SK-N-DZ (cell line): Measurements from ENCODE around the gene ABCA8.
"Not testable (repeated sequence)": the region's sequence is repeated elsewhere in the genome, so short reads cannot be mapped to it uniquely, and the experiment has no call there.

ENCODE experiments used
- DNase-seq: peaks from one replicate; pipeline ENCODE4 v3.0.0-alpha.2; 2015; ENCODE audit warnings: low spot score

The ABCA8 gene

GRCh38 chr17:68943812-68944182 is 11.4 kb downstream of the ABCA8 start:
- DNase-seq: not testable (repeated sequence)

GRCh38 chr17:68943123-68943811 is 11.9 kb downstream of the ABCA8 start:
- DNase-seq: no peak

- no peak for DNase-seq
These were observed 12.8 kb downstream of the ABCA8 start for GRCh38 chr17:68942389-68942788.

- DNase-seq: no peak
These were observed 13.4 kb downstream of the ABCA8 start for GRCh38 chr17:68941761-68942160.

GRCh38 chr17:68939195-68939594 is 16.0 kb downstream of the ABCA8 start:
- no peak for DNase-seq

GRCh38 chr17:68937890-68938514 is 17.2 kb downstream of the ABCA8 start:
- DNase-seq: no peak

- DNase-seq: no peak
These were observed 27.7 kb downstream of the ABCA8 start for GRCh38 chr17:68927516-68927915.

- no peak for DNase-seq
These were observed 30.1 kb downstream of the ABCA8 start for GRCh38 chr17:68924793-68925720.

- DNase-seq: no peak
These were observed 44.3 kb downstream of the ABCA8 start for GRCh38 chr17:68910789-68911431.

- no peak for DNase-seq
These were observed 44.9 kb downstream of the ABCA8 start for GRCh38 chr17:68910251-68910705.

- no peak for DNase-seq
These were observed 46.1 kb downstream of the ABCA8 start for GRCh38 chr17:68909066-68909465.

- no peak for DNase-seq
These were observed 47.1 kb downstream of the ABCA8 start for GRCh38 chr17:68908045-68908444.

GRCh38 chr17:68906638-68907037 is 48.6 kb downstream of the ABCA8 start:
- no peak for DNase-seq

- DNase-seq: no peak
These were observed 51.9 kb downstream of the ABCA8 start for GRCh38 chr17:68903286-68903685.

GRCh38 chr17:68897557-68897956 is 57.6 kb downstream of the ABCA8 start:
- no peak for DNase-seq

GRCh38 chr17:68892658-68893057 is 62.5 kb downstream of the ABCA8 start:
- DNase-seq: no peak

- no peak for DNase-seq
These were observed 63.0 kb downstream of the ABCA8 start for GRCh38 chr17:68892193-68892592.

GRCh38 chr17:68886401-68886800 is 68.8 kb downstream of the ABCA8 start:
- no peak for DNase-seq

GRCh38 chr17:68884888-68885287 is 70.3 kb downstream of the ABCA8 start:
- DNase-seq: no peak

GRCh38 chr17:68878226-68878885 is 76.8 kb downstream of the ABCA8 start:
- no peak for DNase-seq

- DNase-seq: no peak
These were observed 83.7 kb downstream of the ABCA8 start for GRCh38 chr17:68871447-68871846.
